GM18498 (cell line): ENCODE measurements around the gene TIAL1.

ENCODE experiments used
- ATAC-seq: cut with Tn5 transposase; IDR thresholded peaks from one replicate; pipeline ENCODE4 v1.9.1; 2021; ENCODE audit warnings: mild to moderate bottlenecking, moderate library complexity; ENCODE audit not compliant: unreplicated experiment

TIAL1 gene

DNA sequence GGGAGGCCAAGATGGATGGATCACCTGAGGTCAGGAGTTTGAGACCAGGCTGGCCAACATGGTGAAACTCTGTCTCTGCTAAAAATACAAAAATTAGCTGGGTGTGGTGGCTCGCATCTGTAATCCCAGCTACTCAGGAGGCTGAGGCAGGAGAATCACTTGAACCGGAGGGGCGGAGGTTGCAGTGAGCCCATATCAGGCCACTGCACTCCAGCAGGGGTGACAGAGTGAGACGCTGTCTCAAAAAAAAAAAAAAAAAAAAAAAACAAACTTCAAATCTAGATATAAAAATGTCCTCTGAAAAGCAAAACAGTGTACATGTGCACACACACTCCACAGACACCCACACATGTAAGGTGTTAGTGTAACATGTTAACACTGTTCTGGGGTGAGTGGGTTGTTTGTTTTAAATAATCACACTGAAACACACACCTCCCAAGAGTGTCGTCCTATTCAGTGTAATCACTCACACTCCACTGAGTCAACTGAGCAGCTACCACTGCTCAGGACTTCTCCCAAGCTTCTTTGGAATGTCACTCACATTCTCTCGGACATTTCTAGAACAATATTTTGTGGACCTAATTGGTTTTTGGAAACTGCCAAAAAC is 41.5 kb downstream of the TIAL1 start:
- ATAC-seq = no peak

DNA sequence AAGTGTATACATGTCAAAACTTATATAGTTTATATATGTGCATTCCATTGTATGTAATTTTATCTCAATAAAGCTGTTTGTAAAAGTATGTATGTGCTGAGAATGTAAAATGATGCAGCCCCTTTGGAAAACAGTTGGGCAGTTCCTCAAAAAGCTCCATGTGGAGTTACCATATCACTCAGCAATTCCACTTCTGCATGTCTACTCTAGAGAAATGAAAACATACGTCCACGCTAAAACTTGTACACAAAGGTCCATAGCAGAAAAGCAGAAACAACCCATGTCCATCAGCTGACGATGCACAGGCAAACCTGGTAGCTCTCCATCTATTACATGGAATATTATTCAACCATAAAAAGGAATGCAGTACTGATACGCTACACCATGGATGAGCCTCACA is 45.9 kb downstream of the TIAL1 start:
- ATAC-seq = no peak

DNA sequence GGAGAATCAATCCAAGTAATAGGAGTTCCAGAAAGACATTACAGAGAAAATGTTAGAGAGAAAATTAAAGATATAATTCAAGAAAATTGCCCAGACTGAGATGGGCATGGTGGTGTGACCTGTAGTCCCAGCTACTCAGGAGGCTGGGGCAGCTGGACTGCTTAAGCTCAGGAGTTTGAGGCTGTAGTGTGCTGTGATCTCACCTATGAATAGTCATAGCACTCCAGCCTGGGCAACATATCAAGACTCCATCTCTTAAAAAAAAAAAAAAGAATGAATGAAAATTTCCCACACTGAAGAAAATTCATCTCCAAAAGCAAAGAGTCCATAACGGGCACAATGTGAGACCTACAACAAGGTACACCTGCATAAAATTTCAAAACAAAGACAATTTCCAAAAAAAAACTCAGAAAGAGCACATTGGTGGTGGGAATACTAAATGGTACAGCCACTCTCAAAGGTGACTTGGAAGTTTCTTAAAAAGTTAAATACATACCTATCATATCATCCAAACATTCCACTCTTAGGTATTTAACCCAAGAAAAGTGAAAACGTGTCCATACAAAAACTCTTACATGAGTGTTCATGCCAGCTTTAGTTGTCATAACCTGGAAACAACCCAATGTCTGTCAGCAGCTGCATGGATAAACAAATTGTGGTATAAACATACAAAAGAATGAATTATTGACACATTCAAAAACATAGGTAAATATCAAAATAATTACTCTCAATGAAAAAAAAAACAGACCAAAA is 47.3 kb downstream of the TIAL1 start:
- no peak for ATAC-seq

DNA sequence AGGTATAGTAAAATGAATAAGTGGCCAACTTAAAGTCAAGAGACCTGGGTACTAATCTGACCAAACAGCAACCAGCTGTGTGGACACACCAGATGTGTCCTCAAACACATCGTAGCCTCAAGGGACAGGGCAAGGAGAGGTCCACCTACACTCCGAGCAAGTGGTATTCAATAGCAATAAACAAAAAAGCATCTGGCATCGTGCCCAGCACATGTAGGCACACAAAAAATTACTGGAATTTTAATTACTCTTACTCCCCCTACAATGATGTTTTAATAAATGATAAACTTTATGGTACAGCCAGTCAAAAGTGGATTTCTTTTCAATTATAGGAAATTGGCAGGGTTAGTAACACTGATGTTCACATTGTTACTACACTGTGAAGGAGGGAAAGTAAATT is 50.8 kb downstream of the TIAL1 start:
- ATAC-seq = no peak

DNA sequence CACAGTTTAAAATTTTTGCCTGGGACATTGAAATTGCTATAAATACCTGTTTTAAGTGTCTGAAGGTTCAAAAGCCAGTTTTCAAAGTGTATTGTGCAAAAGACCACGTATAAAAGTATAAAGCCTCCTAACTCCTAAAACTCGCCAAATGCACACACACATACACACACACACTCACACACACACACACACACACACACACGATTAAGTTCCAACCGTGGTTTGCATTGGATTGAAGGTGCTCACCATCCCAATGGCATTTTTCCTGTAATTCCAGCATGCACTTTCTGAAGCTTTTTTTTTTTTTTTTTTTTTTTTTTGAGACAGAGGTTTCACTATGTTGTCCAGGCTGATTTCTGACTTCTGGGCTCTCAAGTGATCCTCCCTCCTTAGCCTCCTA is 51.5 kb downstream of the TIAL1 start:
- no peak for ATAC-seq

DNA sequence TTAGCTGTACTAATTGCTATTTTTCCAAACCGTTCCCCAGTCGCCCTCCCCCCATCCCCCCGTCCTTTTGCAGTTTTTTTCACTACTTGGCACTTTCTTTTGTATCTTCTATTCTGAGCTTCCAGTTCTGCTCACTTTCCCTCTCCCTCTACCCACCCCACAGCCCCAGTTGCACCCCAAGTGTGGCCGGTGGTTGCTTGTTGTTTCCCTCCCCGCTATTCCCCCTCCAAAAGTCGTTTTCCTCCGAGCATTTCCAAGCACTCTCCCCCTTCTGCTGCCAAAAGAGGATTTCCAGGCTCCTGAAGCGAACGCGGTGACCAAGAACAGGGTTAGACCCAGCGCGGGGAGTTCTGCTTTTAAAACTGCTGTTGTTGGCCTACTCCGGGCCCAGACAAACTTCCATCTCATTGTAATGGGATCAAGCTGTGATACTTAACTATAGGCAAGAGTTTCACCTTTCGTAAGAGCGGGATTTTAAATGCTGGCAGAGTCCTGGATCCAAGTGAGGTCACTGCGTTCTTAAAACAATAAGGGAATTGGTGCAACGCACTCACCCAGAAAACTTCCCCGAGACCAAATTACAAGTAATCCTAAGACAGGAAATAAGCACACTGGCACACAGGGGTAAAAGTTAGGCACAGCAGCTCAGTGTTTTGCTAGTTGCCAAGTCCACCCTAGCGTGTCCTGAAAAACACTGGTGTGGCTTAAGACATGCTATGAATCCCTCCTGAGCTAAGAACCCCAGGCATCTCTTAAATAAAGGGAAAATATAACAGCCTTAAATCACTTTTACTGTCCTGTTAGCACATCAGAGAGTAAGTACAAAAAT is 52.7 kb downstream of the TIAL1 start:
- ATAC-seq = no peak

DNA sequence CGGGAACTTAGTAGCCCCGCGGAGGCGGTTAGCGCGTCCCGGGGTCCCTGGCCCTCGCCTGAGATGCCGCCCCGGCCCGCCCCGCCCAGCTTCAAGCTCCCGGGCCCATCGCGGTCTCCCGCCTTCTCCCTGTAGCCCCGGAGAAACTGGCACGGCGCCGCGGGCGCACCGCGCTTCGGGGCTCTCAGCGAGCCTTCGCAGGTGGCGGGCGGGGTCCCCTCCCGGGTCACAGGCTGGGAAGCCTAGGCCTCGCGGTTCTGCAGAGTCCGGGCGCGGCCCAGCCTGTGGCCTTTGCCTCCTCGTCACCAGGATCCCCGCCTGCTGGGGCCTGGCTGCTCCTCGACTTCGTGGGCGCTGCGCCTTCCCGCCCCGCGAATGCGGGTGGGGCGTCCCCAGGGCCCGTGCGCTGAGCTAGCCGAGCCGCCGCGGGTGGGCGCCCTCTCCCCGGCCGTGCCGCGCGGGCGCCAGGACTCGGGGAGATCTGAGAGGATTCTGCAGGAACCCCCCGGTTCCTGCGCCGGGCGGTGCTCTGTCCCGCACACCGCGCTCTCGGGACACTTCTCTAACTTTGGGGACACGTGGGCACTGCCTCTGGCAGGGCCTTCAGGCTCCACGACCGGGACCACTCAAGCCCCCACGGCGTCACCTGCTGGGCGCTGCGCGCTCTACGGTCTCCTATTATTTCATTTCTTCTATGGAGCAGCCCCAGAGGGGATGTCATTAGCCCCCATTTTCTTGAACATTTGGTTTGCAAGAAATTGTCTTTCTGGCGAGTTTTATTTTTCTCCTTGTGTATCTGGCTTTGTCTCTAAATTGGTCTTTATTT is 53.6 kb downstream of the TIAL1 start:
- ATAC-seq = peak; percentile 46

DNA sequence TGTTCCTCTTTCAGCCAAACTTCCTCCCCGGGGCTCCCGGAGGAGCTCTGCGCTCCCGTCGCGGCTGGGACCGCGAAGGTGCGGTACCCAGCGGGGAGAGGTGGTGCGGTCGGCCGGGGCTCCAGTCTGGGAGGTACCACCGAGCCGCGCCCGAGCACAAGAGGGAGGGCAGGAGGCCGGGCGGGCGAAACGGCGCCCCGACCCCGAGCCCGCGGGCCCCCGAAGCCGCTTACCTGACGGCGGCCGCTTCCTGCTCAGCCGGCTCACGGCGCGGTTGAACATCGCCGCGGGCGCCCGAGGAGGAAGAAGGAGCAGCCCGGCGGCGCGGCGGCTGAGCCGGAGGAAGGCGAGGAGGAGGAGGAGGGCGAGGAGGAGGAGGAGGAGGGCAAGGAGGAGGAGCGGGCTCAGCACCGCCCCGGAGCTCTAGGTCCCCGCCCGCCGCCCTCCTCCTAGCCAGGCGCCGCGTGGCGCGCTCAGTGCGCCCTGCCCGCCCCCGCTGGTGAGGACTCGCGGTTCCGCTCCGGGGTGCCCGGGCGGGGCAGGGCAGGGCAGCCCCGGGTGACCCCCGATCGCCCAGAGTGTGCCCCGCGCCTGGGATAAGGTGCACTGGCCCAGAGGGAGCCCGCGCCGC is 54.3 kb downstream of the TIAL1 start, which contains the start of gene RGS10:
RGS10 (minus strand) TSS at position 363 of the 631 bp plus-strand sequence; CDS start at position 282, 81 bp downstream.
- ATAC-seq = peak; percentile 81

DNA sequence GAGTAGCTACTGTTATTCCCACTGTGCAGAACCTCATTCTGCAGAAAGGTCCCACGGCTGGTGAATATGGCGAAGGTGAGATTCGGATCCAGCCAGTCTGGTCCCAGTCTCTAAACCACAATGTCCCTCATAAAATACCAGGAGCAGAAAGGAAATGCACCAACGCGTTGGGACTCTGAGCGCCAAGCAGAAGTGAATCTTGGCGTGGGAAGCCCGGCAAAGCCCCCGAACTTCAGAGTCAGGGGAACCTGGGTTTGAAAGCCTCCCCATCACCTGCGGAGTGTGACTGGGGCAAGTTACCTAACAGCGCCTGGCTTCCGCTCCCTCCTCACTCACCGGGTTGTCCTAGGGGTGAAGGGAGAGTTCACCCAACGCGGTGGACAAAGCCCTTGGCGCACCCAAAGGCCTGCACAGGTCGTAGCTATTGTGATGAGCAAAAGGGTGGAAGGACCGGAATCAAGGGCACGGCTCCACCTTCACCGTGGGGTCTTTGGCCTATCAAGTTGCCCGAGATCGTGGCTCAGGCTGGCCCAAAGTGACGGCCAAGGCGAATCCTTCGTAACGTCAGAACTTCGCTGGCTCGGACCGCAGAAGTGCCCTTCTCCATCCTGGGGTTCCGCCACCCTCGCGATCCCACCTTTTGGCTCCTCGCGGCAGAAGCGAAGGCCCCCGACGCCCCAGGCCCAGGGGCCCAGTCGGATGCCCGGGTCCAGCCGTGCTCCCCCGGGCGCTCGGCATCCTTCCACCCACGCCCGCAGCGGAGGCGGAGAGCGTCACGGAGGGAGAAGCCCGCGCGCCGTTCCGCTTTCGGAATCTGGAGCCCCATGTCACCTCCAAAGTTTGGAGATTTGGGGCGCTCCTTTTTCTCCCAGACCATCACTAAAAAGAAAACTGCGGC is 55.1 kb downstream of the TIAL1 start:
- peak; percentile 18 for ATAC-seq

DNA sequence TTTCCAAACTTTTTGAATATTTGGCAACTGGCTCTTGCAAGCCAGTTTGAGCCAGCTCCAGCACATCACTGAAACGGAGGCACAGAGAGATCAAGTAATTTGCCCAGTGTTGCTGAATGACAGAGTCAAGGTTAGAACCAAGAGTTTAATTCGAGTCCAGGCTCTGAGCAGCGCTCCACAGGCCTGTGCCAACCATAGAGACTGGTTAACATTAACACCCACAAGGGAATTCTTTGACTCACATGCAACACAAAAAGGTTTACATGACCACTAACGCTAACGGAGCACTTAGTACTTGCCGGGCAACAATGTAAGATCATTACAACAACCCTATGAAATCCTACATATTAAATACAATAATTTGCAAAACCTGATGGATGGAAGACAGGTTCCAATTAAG is 55.7 kb downstream of the TIAL1 start:
- ATAC-seq = no peak

DNA sequence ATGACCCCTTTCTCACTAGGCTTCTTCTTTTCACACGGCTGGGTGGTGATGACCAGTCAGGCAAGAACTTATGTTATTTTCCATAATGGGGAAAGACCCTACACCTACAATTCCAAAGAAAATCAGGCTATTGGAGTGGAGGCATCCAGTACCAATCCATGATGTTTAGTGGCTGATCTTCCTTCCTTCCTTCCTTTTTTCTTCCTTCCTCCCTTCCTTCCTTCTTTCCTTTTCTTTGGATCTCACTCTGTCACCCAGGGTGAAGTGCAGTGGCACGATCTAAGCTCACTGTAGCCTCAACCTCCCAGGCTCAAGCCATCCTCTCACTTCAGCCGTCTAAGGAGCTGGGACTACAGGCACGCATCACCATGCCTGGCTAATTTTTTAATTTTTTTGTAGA is 56.7 kb downstream of the TIAL1 start:
- ATAC-seq = no peak

DNA sequence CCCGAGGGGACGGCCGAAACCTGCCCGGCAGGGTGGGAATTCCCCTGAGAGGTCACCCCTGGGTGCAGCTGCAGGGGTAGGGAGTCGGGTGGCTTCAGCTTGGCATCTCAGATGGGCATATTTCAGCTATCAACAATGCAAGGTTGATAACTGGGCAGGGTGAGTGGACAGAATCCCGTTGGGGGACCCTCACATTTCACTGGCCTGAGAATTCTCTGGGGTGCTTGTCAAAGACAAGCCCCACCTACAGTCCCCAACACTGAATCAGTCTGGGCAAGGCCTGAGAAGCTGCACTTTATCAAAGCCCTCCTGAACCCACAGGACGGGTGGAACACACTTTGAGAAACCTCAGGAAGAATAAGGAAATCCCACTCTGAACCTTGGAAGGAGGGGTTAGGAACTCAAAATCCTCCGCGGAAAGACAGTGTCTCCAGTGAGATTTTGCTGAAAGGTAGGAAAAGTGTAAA is 57.4 kb downstream of the TIAL1 start:
- ATAC-seq = no peak

DNA sequence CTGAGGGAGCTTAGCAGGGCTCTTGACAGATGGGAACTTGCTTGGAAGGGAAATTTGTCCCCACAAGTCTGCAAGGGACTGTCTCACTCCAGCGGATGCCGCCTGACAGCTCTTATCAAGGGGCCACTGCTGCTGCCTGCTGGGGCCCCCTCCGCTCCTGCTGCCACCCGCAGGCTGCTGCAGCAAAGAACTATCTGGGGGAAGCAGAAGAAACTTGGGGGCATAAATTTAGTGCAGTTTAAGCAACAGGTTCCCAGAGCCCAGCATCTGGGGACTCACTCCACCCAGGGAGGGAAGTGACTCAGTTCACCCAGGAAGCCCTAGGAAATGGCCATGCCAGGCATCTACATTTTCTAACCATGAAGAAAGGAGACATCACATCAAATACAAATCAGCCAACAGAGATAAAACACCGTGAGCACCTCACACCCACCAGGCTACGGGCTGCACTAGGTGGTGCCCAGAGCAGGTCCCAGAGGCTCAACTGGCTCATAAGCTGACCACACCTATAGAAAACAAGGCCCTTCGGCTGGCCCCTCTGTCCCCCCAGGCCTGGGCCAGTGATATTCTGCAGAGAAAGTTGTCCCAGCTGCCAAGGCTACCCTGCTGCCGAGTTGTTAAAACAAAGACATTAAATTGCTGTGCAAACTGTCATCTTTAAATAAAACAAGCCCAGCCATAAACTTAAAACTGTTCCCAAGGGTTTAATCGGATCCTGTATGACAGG is 58.0 kb downstream of the TIAL1 start:
- no peak for ATAC-seq

DNA sequence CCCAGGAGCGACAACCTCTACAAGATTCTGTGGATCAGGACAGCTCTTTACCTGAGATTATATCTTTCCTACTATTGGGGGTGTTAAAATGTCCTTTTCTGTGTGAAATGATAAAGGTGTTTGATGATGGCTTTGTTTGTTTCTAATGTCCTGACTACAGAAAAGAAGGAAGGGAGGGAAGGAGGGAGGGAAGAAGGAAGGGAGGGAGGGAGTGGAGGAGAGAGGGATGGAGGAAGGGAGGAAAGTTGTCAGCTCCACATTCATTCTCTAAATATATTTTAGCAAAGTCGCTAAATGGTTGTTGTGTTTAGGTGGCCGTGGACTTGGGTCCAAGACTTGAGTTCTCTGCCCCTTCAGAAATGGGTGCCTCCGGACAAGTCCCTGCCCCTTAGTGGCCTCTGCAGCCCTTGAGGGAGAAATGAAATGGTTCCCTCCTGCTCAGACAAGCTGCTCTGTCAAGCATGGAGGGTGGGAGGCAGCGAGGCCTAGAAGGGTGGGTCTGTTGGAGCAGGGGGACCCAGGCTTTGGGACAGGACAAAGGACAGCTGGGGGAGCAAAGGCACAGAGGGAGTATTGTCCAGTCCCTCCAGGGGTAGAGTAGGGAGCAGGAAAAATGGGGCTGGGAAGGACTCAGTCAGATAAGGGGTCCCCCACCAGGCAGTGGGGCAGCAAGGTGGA is 58.7 kb downstream of the TIAL1 start:
- no peak for ATAC-seq

DNA sequence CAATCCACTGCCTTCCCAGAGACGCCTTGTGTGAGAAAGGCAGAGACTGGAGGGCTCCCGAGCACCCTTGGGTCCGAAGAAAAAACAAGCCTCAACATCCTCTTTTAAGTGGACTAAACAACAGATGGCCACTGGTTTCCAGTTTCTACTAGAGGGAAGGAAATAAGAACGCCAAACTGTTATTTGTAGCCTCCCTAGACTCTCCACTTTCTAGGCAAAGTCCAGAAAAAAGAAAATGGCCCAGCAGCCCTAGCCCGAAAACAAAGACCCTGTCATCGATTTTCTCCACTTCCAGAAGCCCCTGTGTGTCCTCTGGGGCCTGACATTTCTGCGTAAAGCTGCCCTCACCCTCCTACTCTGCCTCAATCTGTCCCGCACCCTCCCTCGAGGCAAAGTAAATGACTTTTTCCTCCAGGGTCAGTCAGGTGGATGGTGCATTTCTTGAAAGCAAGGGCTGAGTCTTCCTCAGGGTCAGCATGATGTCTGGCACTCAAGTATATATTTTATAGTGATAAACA is 60.2 kb downstream of the TIAL1 start:
- ATAC-seq = no peak

DNA sequence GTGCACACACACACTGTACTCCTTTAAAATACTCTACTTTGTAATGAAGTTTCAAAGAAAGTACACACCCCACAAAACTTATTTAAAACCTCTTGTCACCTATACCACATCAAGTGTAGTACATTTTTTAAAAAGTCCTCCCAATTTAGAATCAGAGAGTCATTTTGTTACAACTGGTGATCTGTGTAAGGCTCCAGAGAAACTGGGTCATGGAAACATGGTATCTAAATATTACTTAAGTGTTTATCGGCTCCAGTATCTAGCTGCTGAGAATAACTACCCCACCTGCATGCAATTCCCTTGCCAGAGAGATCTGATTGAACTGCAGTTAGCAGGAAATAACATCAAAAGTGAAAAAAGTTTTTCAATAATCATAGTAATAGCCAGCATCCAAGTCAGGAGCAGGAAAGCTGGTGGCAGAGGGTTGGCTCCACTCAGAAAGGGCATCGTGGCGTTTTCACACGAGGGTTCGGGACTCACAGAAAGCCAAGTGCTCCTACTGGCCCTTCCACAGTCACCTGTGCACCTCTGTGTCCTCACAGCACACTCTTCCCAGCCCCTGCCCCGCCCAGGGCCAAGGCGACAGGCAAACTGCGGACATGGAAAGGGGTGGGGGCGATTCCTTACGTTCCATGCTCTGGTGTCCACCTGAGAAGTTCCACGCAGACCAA is 60.8 kb downstream of the TIAL1 start:
- no peak for ATAC-seq

DNA sequence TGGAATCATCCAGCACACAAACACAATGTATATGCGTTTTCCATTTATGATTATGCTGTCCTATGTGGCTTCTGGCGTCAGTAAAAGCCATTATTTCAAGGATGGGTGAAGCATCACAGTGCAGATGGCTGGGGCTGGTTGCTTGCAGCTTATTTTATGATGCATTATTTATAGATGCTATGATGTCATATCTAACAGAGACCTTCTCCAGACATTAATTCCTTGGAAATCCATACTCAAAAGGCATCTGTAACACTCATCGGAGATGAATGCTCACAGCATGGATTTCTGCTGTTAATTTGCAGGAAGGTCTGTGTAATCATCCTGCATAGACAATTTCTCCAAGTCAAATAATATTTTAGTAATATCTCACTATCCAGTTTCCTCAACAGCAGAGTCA is 61.5 kb downstream of the TIAL1 start:
- no peak for ATAC-seq
